Body of pancreas (tissue), 4 donors: Measurements from ENCODE around the gene PPP1R15A.

Experiments used
- CTCF ChIP-seq, 7 experiments: fragments of 450-650 bp in 4 of 7; fragments of 200-600 bp in 3 of 7; sonication (generic) in 3 of 7; IDR thresholded peaks; one replicate each; pipeline ENCODE4 v1.5.1; 2016 to 2019; ENCODE audit warnings: antibody characterized with exemption in 7 of 7
- POLR2A ChIP-seq, 3 donors: fragments of 450-650 bp; IDR thresholded peaks; one replicate each; pipeline ENCODE4 v1.6.1; 2016; ENCODE audit warnings: antibody characterized with exemption in 3 of 3, mild to moderate bottlenecking in 2 of 3

- TF ChIP-seq CTCF (IDR thresholded peaks at IDR 0.05) (no peak), POLR2A (IDR thresholded peaks at IDR 0.05) (no peak)
Observed at GRCh38 chr19:48822514-48822913, 49.7 kb upstream of the PPP1R15A start.
